ES-I3 (cell line): ENCODE results near the gene DYDC2.

ENCODE experiments used
- H3K36me3 ChIP-seq: 2 replicates; pipeline ENCODE4 v1.6.1; 2013; ENCODE audit warnings: mild to moderate bottlenecking, low read length, control low read depth, moderate library complexity; ENCODE audit not compliant: insufficient read depth
- H3K4me1 ChIP-seq: 2 replicates; pipeline ENCODE4 v1.6.1; 2013; ENCODE audit warnings: mild to moderate bottlenecking, control low read depth, low read length; ENCODE audit not compliant: insufficient read depth
- H3K9ac ChIP-seq: 2 replicates; pipeline ENCODE4 v1.6.1; 2013; ENCODE audit warnings: low read depth, mild to moderate bottlenecking, low read length, moderate library complexity
- H3K9me3 ChIP-seq: 2 replicates; pipeline ENCODE4 v1.6.1; 2013; ENCODE audit warnings: mild to moderate bottlenecking, low read length, moderate library complexity; ENCODE audit not compliant: control insufficient read depth, insufficient read depth

Gene DYDC2

GRCh38 chr10:80392250-80392649 lies 35.7 kb downstream of the DYDC2 start:
- H3K9me3 ChIP-seq = no peaks in the 10 kb centered on the region
- H3K36me3 ChIP-seq = no peaks in the 10 kb centered on the region
- H3K4me1 ChIP-seq = no peaks in the 10 kb centered on the region
- no peak overlapping the region for H3K9ac ChIP-seq

DNA sequence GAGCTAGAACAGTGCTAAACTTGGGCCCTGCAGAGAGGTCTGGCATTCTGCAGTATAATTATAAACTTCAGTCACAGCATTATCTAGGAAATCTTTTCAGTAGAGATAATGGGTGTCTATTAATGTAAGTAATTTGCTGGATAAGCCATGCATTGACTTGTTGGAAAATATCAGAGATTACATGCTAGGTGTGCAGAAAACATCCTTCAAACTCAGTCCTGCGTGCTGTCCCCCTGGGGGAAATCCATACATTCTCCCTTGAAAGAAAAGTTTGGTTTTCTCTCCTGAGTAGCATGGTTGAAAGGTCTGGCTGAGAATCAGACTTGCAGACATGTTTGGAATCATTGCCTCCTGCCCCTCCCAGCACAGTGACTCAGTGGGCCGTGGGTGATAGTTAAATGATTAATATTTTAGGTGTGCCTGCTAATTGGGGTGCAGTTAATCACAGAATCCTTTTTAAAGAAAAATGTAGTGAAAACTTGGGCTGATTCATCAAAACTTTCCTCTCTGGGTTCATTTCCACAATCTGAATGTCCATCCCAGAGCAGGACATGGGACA lies 37.9 kb downstream of the DYDC2 start:
- H3K36me3 ChIP-seq = no peaks in the 10 kb centered on the region
- no peaks in the 10 kb centered on the region for H3K9me3 ChIP-seq

DNA sequence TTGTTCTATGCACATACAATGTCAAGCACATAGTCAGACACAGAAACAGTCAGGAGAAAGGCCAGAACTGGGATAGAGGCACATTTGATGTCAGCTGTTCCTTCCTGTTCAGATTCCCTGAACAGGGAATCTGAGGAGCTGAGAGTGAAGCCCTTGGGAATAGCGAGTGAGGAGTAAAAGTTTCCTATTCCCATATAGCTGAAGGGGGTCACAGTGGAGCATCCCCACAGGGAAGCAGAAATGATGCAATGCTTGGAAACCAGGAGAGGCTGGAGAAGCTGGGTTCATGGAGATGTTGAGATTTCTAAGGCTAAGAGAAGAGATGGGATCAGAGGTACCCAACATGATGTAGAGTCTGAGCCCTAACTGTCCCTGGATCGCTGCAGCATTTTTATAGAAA lies 40.4 kb downstream of the DYDC2 start:
- Histone ChIP-seq H3K36me3 (no peaks in the 10 kb centered on the region), H3K9ac (no peak overlapping the region), H3K9me3 (no peaks in the 10 kb centered on the region), H3K4me1 (no peaks in the 10 kb centered on the region)

More for the DNA sequence above, 37.9 kb downstream of the DYDC2 start:
- H3K4me1 ChIP-seq = no peaks in the 10 kb centered on the region
- H3K9ac ChIP-seq = no peak overlapping the region

- Histone ChIP-seq H3K36me3 (no peaks in the 10 kb centered on the region), H3K4me1 (no peaks in the 10 kb centered on the region), H3K9me3 (no peaks in the 10 kb centered on the region), H3K9ac (no peak overlapping the region)
Measured at GRCh38 chr10:80400136-80400804, 43.7 kb downstream of the DYDC2 start.

GRCh38 chr10:80405035-80405434 lies 48.5 kb downstream of the DYDC2 start:
- H3K36me3 ChIP-seq = no peaks in the 10 kb centered on the region
- no peak overlapping the region for H3K9ac ChIP-seq
- no peaks in the 10 kb centered on the region for H3K9me3 ChIP-seq
- no peaks in the 10 kb centered on the region for H3K4me1 ChIP-seq

- Histone ChIP-seq H3K9ac (no peak overlapping the region), H3K4me1 (no peaks in the 10 kb centered on the region), H3K9me3 (no peaks in the 10 kb centered on the region), H3K36me3 (no peaks in the 10 kb centered on the region)
Measured at GRCh38 chr10:80405626-80406025, 49.0 kb downstream of the DYDC2 start.

GRCh38 chr10:80406204-80406603 lies 49.6 kb downstream of the DYDC2 start:
- Histone ChIP-seq H3K36me3 (no peaks in the 10 kb centered on the region), H3K9me3 (no peaks in the 10 kb centered on the region), H3K4me1 (no peaks in the 10 kb centered on the region), H3K9ac (no peak overlapping the region)

DNA sequence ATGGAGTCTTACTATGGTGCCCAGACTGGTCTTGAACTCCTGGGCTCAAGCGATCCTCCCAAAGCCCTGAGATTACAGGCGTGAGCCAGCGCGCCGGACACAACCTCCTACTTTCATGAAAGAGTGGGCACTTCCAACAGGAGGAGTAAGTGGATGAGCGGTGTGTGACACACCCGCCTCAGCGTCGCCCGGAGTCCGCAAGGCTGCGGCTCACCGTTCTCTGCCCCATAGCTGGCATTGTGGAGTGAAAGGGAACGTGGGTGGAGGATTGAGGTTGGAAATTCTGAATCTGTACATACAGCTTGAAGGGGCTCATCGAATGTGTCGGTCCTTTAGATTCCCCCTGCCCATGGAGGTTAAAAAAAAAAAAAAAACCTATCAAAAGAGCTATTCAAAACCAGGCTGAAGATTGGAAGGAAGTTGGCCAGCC lies 51.2 kb downstream of the DYDC2 start:
- Histone ChIP-seq H3K9me3 (no peaks in the 10 kb centered on the region), H3K4me1 (no peaks in the 10 kb centered on the region), H3K36me3 (no peaks in the 10 kb centered on the region), H3K9ac (peak overlapping the region; percentile 85)

GRCh38 chr10:80408242-80409101 lies 51.9 kb downstream of the DYDC2 start, which contains the start of gene PRXL2A:
TSS of gene PRXL2A (plus strand) at chr10:80408551. CDS start at chr10:80420468, 11,917 bp downstream.
- peak within 1 kb of the TSS; percentile 85 for H3K9ac ChIP-seq
- H3K9me3 ChIP-seq = no peaks in the 10 kb centered on the region
- H3K36me3 ChIP-seq = no peaks in the 10 kb centered on the region
- H3K4me1 ChIP-seq = no peaks in the 10 kb centered on the region

DNA sequence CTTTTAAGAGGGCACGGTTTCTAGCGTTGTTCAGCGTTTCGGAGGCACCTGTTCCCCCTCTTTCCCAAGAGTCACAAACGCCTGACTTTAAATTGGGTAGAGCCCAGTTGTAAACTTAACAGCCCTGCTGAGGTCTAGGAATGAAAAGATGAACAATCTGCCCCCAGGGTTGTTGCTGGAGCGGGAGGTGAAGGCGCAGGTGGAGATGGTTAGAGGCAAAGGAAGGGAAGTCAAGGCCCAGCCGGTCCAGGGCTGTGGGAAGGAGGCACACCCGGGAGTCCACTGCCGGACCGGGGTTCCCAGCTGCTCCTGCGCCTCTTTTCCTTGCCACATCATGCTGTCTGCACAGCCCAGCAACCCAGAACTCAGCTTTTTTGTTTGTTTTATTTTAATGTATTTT lies 52.5 kb downstream of the DYDC2 start:
- no peaks in the 10 kb centered on the region for H3K36me3 ChIP-seq
- no peaks in the 10 kb centered on the region for H3K9me3 ChIP-seq
- H3K4me1 ChIP-seq = no peaks in the 10 kb centered on the region
- H3K9ac ChIP-seq = peak overlapping the region; percentile 85

DNA sequence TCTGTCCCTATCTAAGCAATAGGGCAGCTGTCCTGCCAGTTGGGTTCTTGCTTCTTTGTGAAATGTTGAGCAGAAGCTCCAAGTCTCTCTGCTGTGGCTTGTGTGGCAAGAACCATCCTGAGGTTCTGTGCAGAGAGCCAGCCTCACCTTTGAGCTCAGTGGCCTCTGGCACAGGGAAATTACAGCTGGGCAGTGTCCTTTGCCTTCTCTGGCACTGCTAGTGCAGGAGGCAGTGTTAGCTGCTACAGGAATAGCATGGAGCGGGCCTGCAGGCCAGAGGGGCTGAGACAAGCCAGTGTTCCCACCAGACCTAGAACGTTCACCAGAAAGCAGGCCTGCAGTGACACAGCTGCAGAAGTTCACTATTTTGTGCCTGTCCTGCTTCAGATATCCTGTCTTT lies 53.5 kb downstream of the DYDC2 start:
- H3K4me1 ChIP-seq = no peaks in the 10 kb centered on the region
- H3K36me3 ChIP-seq = no peaks in the 10 kb centered on the region
- H3K9me3 ChIP-seq = no peaks in the 10 kb centered on the region
- H3K9ac ChIP-seq = no peak overlapping the region

DNA sequence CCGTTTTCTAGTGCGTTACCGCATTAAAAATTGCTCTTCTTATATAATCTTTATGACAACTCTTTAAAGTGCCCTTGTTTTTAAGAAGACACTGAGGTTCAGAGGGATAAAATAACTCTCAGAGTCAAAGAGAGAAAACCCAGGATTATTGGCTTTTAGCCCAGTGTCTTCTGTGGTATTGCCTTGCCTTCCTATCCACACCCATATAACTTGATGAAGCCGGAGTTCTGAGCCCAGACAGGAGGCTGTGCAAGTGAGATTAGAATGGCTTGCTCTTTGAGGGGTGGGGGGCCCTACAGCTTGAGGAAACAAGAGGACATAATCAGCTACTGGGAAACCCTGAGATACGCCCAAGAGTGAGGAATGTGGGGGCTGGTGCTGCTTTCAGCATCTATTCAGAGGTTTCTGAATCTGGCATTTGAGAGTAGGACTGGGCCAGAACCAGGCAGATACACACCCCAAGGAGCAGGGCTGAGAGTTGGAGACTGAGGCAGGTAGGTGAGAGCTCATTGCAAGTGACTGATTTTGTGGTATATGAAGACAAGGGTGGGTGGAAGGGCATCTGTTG lies 54.1 kb downstream of the DYDC2 start:
- Histone ChIP-seq H3K36me3 (no peaks in the 10 kb centered on the region), H3K9me3 (no peaks in the 10 kb centered on the region), H3K4me1 (no peaks in the 10 kb centered on the region), H3K9ac (no peak overlapping the region)

DNA sequence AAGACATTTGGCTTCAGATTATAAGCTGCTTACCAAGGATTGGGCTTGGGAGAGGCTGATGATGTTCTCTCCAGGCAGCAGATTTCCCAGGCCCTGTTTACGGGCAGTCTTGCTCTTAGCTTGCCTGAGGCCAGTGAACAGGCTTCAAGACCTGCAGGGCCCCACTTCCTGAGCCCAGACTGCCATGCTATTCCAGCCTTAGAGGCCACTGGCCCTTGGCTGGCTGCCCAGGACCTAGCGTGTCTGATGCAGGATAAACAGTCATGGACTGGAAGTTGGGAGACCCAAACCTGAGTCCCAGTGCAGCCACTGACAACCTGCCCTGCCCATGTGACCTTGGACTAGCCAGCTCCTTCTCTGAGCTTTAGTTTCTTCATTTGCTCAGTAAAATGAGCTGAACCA lies 54.7 kb downstream of the DYDC2 start:
- no peaks in the 10 kb centered on the region for H3K9me3 ChIP-seq
- H3K4me1 ChIP-seq = peaks cover 2% of the 10 kb centered on the region; the same call in 1 of the 2 replicates
- H3K9ac ChIP-seq = no peak overlapping the region
- H3K36me3 ChIP-seq = no peaks in the 10 kb centered on the region

GRCh38 chr10:80411681-80412220 lies 55.2 kb downstream of the DYDC2 start:
- H3K4me1 ChIP-seq = peaks cover 6% of the 10 kb centered on the region; the same call in 1 of the 2 replicates

More at GRCh38 chr10:80411681-80412220, 55.2 kb downstream of the DYDC2 start:
- Histone ChIP-seq H3K9me3 (no peaks in the 10 kb centered on the region), H3K9ac (no peak overlapping the region), H3K36me3 (no peaks in the 10 kb centered on the region)
